WTC11 (cell line): ENCODE results near the gene SH3BP5L.

Experiments used
- AR ChIP-seq: fragments of 250-450 bp; sonication (Bioruptor Pico); IDR thresholded peaks from 2 replicates; pipeline ENCODE4 v1.9.0; 2021; ENCODE audit warnings: mild to moderate bottlenecking
- ATF6 ChIP-seq: sonication (generic); formaldehyde crosslinking; IDR thresholded peaks from 2 replicates; pipeline ENCODE4 v1.8.1; 2023; ENCODE audit warnings: mild to moderate bottlenecking, missing genetic modification reagents
- CREB1 ChIP-seq: sonication (generic); formaldehyde crosslinking; IDR thresholded peaks from 2 replicates; pipeline ENCODE4 v1.8.0; 2023; ENCODE audit warnings: mild to moderate bottlenecking, missing genetic modification reagents
- CTCF ChIP-seq: fragments of 200-600 bp; IDR thresholded peaks from 2 replicates; pipeline ENCODE4 v1.8.0; 2022; ENCODE audit warnings: antibody characterized with exemption
- FOXP4 ChIP-seq: sonication (generic); formaldehyde crosslinking; IDR thresholded peaks from 2 replicates; pipeline ENCODE4 v1.8.0; 2022; ENCODE audit warnings: mild to moderate bottlenecking, missing genetic modification reagents
- NFYB ChIP-seq: sonication (generic); formaldehyde crosslinking; conservative IDR thresholded peaks from 2 replicates; pipeline ENCODE4 v1.8.0; 2022; ENCODE audit warnings: low read depth, missing genetic modification reagents
- PREB ChIP-seq: sonication (generic); formaldehyde crosslinking; IDR thresholded peaks from 2 replicates; pipeline ENCODE4 v1.8.1; 2022; ENCODE audit warnings: mild to moderate bottlenecking, missing genetic modification reagents, moderate library complexity, borderline replicate concordance
- USF2 ChIP-seq: sonication (generic); formaldehyde crosslinking; IDR thresholded peaks from 2 replicates; pipeline ENCODE4 v1.8.1; 2023; ENCODE audit warnings: mild to moderate bottlenecking, missing genetic modification reagents, moderate library complexity
- ZNF121 ChIP-seq: sonication (generic); formaldehyde crosslinking; IDR thresholded peaks from 2 replicates; pipeline ENCODE4 v1.8.0; 2023; ENCODE audit warnings: missing genetic modification reagents
- ZNF138 ChIP-seq: sonication (generic); formaldehyde crosslinking; conservative IDR thresholded peaks from 2 replicates; pipeline ENCODE4 v1.8.1; 2022; ENCODE audit warnings: mild to moderate bottlenecking, moderate library complexity, missing genetic modification reagents
- ZNF232 ChIP-seq: sonication (generic); formaldehyde crosslinking; IDR thresholded peaks from 2 replicates; pipeline ENCODE4 v1.8.0; 2022; ENCODE audit warnings: mild to moderate bottlenecking, missing genetic modification reagents

- TF ChIP-seq CTCF (no peak), AR (no peak), NFYB (CRISPR knock-in tag) (no peak), PREB (CRISPR knock-in tag) (no peak), ZNF138 (CRISPR knock-in tag) (no peak), USF2 (CRISPR knock-in tag) (no peak), ZNF121 (no peak), FOXP4 (no peak), ATF6 (CRISPR knock-in tag) (no peak), CREB1 (no peak), ZNF232 (CRISPR knock-in tag) (no peak)
These were observed 6.1 kb upstream of the SH3BP5L start for GRCh38 chr1:248831842-248832241.
